ENCODE results near the gene CPTP.

DNA sequence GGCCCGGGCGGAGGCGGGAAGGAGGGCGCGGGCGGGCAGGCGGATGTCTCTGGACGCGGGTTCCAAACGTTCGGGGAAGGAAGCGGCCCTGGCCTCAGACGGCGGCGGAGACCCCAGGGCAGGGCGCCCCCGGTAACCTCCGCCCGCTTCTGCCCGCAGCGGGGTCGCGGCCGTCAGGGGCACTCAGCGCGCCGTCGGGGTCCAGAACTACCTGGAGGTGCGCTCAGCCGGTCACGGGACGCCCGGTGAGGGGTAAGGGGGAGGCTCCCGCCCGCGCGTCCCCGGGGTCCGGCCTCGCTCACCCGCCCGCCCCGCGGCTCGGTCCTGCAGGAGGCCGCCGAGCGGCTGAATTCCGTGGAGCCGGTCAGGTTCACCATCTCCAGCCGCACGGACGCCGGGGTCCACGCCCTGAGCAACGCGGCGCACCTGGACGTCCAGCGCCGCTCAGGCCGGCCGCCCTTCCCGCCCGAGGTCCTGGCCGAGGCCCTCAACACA, 15.8 kb upstream of the CPTP start:
- TF ChIP-seq CTCF (IDR thresholded peaks at IDR 0.05), result no peak
- no peak for TF ChIP-seq POLR2AphosphoS5 (IDR thresholded peaks at IDR 0.05; ENCODE audit: insufficient read depth in 1 of 2, low read depth in 1 of 2)
